Renal pelvis (tissue), 4 donors: ENCODE results near the gene SHISA7. TPM values are rescaled to one million over a fixed set of nuclear protein-coding genes. Genes with fewer than 3 reads are reported as not detected.

Experiments
- DNase-seq: peaks from one replicate; pipeline ENCODE4 v3.0.0-alpha.2; 2013
- polyA plus RNA-seq, 3 donors: library from polyadenylated mRNA; unstranded; fragments of 120-200 nt; gene quantifications; one replicate each; pipeline ENCODE4 v1.2.1, GENCODE V29; 2013; ENCODE audit not compliant: insufficient read length in 3 of 3

The SHISA7 gene
- polyA plus RNA-seq, 3 donors = 0.10 to 0.31 (median 0.26) TPM

DNA sequence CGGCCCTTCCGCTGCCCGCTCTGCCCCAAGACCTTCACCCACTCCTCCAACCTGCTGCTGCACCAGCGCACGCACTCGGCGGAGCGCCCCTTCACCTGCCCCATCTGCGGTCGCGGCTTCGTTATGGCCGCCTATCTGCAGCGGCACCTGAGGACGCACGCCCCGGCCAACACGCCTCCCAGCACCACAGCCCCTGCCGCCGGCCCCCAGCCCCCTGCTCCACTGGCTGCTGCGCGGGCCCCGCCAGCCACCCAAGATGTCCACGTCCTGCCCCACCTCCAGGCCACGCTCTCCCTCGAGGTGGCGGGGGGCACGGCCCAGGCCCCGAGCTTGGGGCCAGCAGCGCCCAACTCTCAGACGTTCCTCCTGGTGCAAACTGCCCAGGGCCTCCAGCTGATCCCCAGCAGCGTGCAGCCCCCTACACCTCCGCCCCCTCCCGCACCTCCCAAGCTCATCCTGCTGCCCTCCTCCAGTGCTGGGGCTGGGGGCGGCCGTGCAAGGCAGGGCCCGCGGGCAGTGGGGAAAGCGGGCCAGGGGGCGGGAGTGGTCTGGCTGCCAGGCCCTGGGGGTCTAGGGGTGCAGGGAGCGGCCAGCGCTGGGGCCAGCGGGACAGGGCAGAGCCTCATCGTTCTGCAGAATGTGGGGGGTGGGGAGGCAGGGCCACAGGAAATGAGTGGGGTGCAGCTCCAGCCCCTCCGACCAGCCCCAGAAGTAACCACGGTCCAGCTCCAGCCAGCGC is 40.0 kb upstream of the SHISA7 start:
- DNase-seq = no peak

DNA sequence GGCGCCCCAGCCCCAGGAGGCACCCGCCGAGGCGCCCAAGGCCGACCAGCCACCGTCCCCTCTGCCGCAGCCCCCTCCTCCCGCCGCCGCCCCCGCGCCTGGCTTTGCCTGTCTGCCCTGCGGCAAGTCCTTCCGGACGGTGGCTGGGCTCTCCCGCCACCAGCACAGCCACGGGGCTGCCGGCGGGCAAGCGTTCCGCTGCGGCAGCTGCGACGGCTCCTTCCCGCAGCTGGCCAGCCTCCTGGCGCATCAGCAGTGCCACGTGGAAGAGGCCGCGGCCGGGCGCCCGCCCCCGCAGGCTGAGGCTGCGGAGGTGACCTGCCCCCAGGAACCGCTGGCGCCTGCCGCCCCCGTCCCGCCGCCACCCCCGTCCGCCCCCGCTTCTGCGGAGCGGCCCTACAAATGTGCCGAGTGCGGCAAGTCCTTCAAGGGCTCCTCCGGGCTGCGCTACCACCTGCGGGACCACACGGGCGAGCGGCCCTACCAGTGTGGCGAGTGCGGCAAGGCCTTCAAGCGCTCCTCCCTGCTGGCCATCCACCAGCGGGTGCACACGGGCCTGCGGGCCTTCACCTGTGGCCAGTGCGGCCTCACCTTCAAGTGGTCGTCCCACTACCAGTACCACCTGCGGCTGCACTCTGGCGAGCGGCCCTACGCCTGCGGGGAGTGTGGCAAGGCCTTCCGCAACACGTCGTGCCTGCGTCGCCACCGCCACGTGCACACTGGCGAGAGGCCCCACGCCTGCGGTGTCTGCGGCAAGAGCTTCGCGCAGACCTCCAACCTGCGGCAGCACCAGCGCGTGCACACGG is 39.3 kb upstream of the SHISA7 start:
- no peak for DNase-seq

DNA sequence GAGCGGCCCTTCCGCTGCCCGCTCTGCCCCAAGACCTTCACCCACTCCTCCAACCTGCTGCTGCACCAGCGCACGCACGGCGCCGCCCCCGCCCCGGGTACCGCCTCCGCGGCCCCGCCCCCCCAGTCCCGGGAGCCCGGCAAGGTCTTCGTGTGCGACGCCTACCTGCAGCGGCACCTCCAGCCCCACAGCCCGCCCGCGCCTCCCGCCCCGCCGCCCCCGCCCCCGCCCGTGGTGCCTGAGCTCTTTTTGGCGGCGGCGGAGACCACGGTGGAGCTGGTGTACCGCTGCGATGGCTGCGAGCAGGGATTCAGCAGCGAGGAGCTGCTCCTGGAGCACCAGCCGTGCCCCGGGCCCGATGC is 38.7 kb upstream of the SHISA7 start:
- DNase-seq = no peak

DNA sequence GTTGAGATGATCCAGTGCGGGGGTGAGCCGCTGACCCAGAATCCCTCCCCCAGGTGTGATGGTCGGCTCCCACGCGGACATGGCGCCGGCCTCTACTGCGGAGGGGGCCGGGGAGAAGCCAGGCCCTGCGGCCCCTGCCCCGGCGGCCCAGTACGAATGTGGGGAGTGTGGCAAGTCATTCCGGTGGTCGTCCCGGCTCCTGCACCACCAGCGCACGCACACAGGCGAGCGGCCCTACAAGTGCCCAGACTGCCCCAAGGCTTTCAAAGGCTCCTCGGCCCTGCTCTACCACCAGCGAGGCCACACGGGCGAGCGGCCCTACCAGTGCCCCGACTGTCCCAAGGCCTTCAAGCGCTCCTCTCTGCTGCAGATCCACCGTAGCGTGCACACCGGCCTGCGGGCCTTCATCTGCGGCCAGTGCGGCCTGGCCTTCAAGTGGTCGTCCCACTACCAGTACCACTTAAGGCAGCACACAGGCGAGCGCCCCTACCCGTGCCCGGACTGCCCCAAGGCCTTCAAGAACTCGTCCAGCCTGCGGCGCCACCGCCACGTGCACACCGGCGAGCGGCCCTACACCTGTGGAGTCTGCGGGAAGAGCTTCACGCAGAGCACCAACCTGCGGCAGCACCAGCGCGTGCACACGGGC is 38.2 kb upstream of the SHISA7 start:
- DNase-seq = no peak

- DNase-seq = no peak
Measured at GRCh38 chr19:55479451-55480230, 36.5 kb upstream of the SHISA7 start.

GRCh38 chr19:55479045-55479444 is 35.9 kb upstream of the SHISA7 start:
- no peak for DNase-seq

DNA sequence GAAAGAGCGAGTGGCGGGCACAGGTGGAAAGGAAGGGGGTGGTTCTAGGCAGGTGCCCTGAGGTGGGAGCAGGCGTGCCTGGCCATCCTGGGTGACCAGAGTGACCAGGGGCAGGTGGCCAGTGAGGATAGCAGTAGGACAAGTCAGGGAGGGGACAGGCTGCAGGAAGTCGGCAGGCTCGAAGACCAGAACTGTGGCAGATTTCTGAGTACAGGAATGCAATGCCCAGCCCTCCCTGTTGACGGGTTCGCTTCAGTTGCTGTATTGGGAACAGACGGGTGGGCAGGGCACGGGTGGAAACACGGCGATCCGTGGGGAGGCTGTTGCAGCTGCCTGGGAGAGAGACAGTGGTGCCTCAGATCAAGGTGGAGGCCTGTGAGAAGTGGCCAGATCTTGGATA is 35.3 kb upstream of the SHISA7 start:
- DNase-seq = no peak

DNA sequence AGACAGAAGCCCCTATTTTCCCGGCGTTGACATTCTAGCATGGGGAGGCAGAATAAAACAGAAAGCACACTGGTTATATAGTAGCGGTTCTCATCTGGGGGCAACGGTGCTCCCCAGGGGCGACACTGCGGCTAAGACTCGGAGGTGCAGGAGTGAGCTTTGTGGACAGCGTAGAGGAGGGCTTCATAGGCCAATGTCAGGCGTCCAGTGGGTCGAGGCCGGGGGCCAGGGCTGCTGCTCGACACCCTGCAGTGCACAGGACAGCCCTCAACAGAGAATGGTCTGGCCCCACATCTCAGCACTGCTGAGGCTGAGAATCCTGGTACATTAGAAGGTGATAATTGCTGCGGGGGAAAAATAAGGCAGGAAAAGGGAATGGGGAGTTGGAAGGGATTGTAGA is 34.8 kb upstream of the SHISA7 start:
- DNase-seq = no peak

DNA sequence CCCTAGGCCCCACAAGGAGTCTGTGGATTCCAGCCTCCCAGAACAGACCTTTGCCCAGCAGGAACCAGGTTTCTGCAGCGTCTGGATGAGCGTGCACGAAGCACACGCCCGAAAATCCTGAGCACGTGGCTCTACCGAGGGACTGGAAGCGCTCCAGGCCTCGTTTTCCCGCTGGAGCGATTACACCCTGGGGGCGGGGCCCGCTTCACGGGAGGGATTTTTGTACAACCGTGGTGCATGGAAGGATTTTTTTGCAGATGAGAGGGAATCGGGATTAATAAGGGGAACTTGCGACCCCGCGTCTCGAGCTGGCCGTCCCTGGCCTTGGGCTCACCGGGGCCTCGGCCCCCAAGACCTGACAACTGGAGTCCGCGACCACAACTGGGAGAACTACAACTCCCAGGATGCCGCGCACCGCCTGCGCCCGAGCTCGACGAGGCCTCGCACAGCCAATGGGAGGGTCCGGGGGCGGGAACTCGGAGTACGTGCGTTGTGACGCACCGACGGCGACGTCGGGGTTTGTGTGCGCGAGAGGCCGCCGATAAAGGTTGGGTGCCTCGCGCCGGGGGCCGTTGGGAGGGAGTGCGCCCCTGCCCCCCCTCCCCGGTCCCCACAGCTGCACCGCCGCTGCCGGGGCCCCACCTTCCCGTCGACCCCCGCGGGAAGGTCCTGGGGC is 33.1 kb upstream of the SHISA7 start, which contains the start of gene ZNF628:
TSS of gene ZNF628 (plus strand) at position 518 of the 676 bp plus-strand sequence. CDS start 3,294 bp downstream, outside the sequence.
- DNase-seq = peak; percentile 99

GRCh38 chr19:55474269-55475265 is 31.5 kb upstream of the SHISA7 start:
- peak; percentile 69 for DNase-seq

DNA sequence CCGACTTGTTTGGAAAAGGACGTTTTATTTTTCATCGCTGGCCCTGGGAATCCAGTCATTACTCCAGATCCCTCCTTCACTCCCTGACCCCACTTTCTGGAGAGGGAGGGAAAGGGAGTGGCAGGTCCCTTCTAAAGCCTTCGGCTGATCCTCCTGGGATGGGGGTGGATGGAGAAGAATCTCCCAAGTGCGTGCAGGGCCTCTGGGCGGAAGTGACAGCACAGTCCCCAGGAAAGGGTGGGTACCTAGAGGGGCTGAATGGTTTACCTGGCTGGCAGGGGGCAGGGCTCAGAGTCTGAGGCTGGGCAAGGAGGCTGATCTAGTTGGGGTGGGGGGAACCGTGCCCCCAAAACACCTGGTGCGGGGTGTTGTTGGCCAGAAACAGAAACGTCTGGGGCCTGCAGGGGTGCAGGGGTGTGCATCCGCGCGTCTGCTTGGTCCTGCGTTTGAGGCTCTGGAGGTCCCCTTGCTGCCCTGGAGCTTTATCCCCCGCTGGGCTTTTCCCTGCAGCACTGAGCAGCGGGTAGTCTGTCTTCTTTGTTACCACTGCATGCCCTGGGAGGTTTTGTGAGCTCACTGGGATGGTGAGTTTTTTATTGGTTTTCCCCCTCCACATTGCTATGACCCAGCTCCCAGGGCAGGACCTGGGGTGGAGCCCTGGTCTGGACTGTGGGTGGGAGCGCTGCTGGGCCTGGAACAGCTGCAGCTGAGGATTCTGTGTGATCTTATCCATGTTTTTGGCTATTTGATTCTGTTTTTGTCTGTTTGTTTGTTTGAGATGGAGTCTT is 30.3 kb upstream of the SHISA7 start:
- DNase-seq = no peak

DNA sequence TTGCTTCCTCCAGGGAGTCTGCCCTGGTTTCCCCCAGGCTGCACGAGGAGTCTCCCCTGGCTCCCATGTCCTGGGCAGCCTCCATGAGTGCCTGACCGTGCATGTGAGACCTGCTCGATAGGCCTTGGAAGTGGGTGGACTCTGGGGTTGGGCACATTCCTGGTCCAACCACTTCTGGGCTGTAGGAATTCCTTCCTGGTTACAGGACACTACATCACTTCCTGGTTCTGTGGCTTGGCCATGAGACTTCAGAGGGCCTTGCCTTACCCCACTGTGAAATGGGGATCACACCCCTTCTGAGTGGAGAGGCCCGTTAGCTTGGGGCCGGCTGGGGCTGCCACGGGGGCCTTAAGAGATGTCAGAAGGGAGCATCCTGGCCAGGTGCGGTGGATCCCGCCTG is 29.4 kb upstream of the SHISA7 start:
- no peak for DNase-seq

DNA sequence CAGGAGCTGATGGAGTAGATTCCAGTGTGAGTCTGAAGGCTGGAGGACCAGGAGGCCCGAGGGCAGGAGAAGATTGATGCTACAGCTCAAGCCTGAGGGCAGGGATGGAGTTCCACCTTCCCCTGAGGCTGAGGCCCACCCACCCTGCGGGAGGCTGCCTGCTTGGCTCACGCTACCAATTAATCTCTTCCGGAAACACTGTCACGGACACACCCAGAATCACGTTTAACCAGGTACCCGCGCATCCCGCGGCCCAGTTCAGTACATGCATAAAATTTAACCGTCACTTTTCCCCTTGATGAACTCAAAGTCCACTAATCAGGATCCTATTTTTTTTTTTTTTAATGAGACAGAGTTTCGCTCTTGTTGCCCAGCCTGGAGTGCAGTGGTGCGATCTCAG is 28.2 kb upstream of the SHISA7 start:
- DNase-seq = no peak

DNA sequence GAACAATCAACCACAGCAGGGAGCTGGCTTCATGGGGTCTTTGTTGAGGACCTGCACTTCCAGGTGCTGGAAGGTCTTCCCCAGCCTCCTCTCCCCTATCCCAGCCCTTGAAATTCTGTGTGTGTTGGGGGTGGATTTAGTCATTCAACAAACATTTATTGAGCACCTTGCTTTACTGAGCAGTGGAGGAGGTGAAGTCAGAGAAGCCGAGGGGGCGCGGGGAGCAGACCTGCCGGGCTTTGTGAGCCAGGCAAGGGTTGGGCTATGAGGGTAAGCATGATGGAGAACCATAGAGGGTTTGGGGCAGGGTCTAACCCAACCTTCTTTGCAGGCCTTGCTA is 24.9 kb upstream of the SHISA7 start:
- DNase-seq = no peak

- no peak for DNase-seq
Measured at GRCh38 chr19:55467236-55468053, 24.3 kb upstream of the SHISA7 start.

DNA sequence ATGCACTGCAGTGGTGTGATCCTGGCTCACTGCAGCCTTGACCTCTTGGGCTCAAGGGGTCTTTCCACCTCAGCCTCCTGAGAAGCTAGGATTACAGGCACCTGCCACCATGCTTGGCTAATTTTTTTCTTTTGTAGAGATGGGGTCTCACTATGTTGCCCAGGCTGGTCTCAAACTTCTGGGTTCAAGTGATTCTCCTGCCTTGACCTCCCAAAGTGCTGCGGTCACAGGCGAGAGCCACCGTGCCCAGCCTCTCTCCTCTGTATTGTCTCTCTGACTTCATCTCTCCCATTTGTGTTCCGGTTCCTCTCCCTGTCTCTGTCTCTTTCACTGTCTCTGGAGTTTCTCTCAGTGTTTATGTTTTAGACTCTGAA is 23.1 kb upstream of the SHISA7 start:
- no peak for DNase-seq

GRCh38 chr19:55465460-55466240 is 22.6 kb upstream of the SHISA7 start:
- no peak for DNase-seq

DNA sequence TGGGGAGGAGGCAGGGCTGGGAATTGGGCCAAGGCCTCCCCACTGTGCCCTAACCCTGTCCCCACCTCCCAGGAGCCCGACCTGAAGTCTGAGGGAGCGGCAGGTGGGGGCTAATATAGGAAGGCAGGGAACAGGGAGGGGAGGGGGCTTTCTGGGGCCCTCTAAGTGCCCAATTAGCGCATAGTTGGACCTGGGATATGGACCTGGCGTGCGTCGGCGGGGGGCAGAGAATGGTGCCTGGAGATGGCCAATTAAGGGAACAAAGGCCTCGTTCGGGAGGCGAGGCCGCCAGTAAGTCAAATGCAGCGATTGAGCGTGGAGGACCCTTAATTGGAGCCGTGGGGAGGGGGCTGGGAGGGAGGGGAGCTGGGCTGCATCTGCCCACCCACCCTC is 21.6 kb upstream of the SHISA7 start, which contains the start of gene C19orf85:
TSS of gene C19orf85 (minus strand) at position 90 of the 393 bp plus-strand sequence. CDS start 197 bp downstream, outside the sequence.
- no peak for DNase-seq
